HG02943 (cell line): ENCODE measurements around the gene FAHD1.

ENCODE experiments used
- ATAC-seq: cut with Tn5 transposase; IDR thresholded peaks from one replicate; pipeline ENCODE4 v1.9.1; 2021; ENCODE audit warnings: mild to moderate bottlenecking, low read depth, moderate library complexity; ENCODE audit not compliant: unreplicated experiment

FAHD1 gene

DNA sequence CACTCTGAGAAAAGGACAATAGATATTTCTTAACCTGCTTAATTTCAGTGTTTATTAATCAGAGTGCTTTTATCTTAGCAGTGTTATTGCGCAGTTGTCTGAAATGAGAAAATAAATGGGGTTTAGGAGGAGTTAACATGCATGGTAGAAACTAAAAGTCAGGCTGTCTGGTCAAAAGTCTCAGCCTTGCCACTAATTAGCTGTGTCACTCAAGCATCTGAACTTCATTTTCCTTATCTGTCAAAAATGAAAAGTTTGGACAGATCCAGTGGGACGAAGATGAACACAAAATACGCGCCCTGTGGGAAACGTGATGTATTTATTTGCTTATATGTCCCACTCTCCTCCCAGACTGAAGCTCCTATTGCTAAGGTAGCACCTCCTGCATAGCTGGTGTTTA is 51.2 kb downstream of the FAHD1 start:
- no peak for ATAC-seq
